IPS-20b (cell line): ENCODE results near the gene NPHP3.
A peak's percentile ranks its signal among the peaks of the same experiment; 100 is the strongest.
"Not testable (repeated sequence)": the region's sequence is repeated elsewhere in the genome, so short reads cannot be mapped to it uniquely, and the experiment has no call there.

Experiments used
- H3K27ac ChIP-seq: one replicate; pipeline ENCODE4 v1.5.1; 2013; ENCODE audit warnings: low read length
- H3K27me3 ChIP-seq: 2 replicates; pipeline ENCODE4 v1.6.1; 2013; ENCODE audit warnings: mild to moderate bottlenecking, low read length, inconsistent platforms; ENCODE audit not compliant: insufficient read depth
- H3K36me3 ChIP-seq: 2 replicates; pipeline ENCODE4 v1.6.1; 2013; ENCODE audit warnings: low read depth, mild to moderate bottlenecking, inconsistent platforms, low read length, moderate library complexity; ENCODE audit not compliant: insufficient read depth
- H3K4me1 ChIP-seq: 2 replicates; pipeline ENCODE4 v1.6.1; 2013; ENCODE audit warnings: mild to moderate bottlenecking, control low read depth, inconsistent platforms, low read length, moderate library complexity; ENCODE audit not compliant: insufficient read depth
- H3K4me3 ChIP-seq: 2 replicates; pipeline ENCODE4 v1.5.1; 2013; ENCODE audit warnings: mild to moderate bottlenecking, low read length, inconsistent platforms
- H3K9ac ChIP-seq: 2 replicates; pipeline ENCODE4 v1.6.1; 2013; ENCODE audit warnings: low read depth, mild to moderate bottlenecking, inconsistent platforms, low read length, moderate library complexity
- H3K9me3 ChIP-seq: 2 replicates; pipeline ENCODE4 v1.6.1; 2013; ENCODE audit warnings: mild to moderate bottlenecking, low read depth, low read length, inconsistent platforms; ENCODE audit not compliant: insufficient read depth

The NPHP3 gene

DNA sequence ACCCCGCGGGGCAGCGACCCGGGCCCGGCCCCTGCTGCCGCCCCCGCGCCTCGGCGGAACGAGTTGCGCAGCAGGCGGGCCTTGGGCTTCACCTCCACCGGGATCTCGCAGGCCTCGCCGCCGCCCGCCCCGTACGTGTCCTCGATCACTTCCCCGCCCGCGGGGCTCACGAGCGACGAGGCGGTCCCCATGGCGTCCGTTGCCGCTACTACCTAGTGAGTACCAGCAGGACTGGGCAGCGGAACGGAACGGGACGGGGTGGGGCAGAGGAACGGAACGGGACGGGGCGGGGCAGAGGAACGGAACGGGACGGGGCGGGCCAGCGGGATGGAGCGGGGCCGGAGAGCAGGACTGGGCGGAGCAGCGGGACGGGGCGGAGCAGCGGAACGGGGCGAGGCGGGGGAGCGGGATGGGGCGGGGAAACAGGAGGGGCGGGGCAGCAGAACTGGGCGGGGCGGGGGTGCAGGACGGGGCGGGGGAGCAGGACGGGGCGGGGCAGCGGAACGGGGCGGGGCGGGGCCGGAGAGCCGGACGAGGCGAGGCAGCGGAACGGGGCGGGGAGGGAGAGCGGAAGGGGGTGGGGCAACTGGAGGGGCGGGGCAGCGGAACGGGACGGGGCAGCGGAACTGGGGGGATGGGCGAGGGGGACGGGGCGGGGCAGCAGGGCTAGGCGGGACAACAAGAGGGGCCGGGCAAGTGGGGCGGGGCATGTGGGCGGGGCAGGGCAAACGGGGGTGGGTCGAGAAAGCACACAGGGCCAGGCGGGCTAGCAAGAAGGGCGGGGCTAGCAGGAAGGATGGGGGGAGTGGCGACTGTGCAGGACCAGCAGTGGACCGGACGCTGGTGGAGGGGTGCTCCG, at the start of gene NPHP3:
TSS of gene NPHP3 (minus strand) at position 245 of the 859 bp plus-strand sequence. CDS start at position 191, 54 bp downstream.
- H3K27ac ChIP-seq = peak within 1 kb of the TSS; percentile 31
- no peaks in the 10 kb centered on the region for H3K9me3 ChIP-seq
- peak within 1 kb of the TSS; percentile 89; the same call in 1 of the 2 replicates for H3K9ac ChIP-seq
- H3K4me3 ChIP-seq = peak within 1 kb of the TSS; percentile 86
- H3K4me1 ChIP-seq = peaks cover 10% of the 10 kb centered on the region; the same call in 1 of the 2 replicates
- peaks cover 12% of the 10 kb centered on the region for H3K36me3 ChIP-seq
- H3K27me3 ChIP-seq = no peaks in the 10 kb centered on the region

DNA sequence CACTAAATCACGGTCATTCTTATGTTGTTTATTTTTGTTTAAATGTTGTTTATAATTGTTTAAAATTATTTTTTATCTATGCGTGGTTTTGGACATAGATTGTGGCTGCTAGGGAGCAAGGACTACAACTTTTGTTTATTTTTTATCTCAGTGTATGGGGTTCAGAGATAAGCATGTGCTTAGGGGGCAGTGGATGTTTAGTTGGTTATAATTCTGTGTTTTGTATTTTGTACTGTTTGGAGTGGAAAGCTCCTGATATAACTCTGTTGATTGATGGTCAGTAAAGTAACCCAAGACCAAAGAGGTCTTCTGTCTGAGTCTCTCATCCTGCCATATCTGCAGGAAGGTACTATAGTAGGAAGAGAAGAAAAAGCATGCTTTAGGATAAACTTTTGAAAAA, 36.5 kb upstream of the NPHP3 start:
- Histone ChIP-seq H3K27ac (no peak overlapping the region), H3K9ac (no peak overlapping the region), H3K4me1 (no peaks in the 10 kb centered on the region), H3K36me3 (no peaks in the 10 kb centered on the region), H3K27me3 (no peaks in the 10 kb centered on the region), H3K4me3 (no peak overlapping the region), H3K9me3 (no peaks in the 10 kb centered on the region)

DNA sequence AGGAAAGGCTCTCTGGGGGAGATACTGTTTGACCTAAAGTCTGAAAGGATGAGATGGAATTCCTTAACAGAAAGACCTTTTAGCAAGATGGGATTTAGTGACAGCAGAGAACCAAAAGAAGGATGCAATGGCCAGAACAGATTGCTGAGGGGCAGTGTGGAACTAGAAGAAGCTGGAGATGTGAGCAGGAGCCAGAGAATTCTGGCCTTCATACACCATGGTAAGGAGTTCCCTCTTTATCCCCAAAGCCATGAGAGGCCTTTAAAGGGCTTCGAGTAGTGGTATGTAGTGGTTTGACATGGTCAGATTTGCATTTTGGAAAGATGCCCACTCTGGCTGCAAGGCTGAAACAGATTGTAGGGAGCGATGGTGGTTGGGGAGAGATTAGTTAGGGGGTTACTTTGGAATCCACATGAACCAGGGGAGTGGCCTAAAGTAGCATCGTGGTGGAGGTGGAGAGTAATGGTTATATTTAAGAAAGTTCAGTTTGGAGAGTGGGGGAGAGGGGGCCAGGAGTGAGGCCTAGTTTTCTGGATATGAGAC, 34.0 kb upstream of the NPHP3 start:
- H3K4me3 ChIP-seq = no peak overlapping the region
- H3K27ac ChIP-seq = no peak overlapping the region
- H3K9me3 ChIP-seq = no peaks in the 10 kb centered on the region
- H3K27me3 ChIP-seq = no peaks in the 10 kb centered on the region
- H3K4me1 ChIP-seq = no peaks in the 10 kb centered on the region
- no peaks in the 10 kb centered on the region for H3K36me3 ChIP-seq
- no peak overlapping the region for H3K9ac ChIP-seq

GRCh38 chr3:132753946-132754345, 31.7 kb upstream of the NPHP3 start:
- no peak overlapping the region for H3K9ac ChIP-seq
- no peaks in the 10 kb centered on the region for H3K4me1 ChIP-seq
- H3K27ac ChIP-seq = no peak overlapping the region
- no peaks in the 10 kb centered on the region for H3K36me3 ChIP-seq
- H3K9me3 ChIP-seq = no peaks in the 10 kb centered on the region
- no peaks in the 10 kb centered on the region for H3K27me3 ChIP-seq
- no peak overlapping the region for H3K4me3 ChIP-seq

- Histone ChIP-seq H3K27me3 (no peaks in the 10 kb centered on the region), H3K9ac (no peak overlapping the region), H3K36me3 (no peaks in the 10 kb centered on the region), H3K4me3 (no peak overlapping the region), H3K4me1 (no peaks in the 10 kb centered on the region), H3K27ac (no peak overlapping the region), H3K9me3 (no peaks in the 10 kb centered on the region)
These were observed 27.6 kb upstream of the NPHP3 start for GRCh38 chr3:132749786-132750185.

DNA sequence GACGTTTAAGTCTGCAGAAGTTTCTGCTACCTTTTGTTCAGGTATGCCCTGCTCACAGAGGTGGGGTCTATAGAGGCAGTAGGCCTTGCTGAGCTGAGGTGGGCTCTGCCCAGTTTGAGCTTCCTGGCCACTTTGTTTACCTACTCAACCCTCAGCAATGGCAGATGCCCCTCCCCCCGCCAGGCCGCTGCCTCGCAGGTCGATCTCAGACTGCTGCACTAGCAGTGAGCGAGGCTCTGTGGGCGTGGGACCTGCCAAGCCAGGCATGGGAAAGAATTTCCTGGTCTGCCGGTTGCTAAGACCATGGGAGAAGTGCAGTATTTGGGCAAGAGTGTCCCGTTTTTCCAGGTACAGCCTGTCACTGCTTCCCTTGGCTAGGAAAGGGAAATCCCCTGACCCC, 24.5 kb upstream of the NPHP3 start:
- H3K27ac ChIP-seq, H3K9ac ChIP-seq, H3K27me3 ChIP-seq, H3K36me3 ChIP-seq, H3K4me3 ChIP-seq, H3K9me3 ChIP-seq, H3K4me1 ChIP-seq: not testable (repeated sequence)

GRCh38 chr3:132738314-132738713, 16.1 kb upstream of the NPHP3 start:
- Histone ChIP-seq H3K27ac (no peak overlapping the region), H3K27me3 (no peaks in the 10 kb centered on the region), H3K9ac (no peak overlapping the region), H3K4me1 (no peaks in the 10 kb centered on the region), H3K4me3 (no peak overlapping the region), H3K9me3 (no peaks in the 10 kb centered on the region), H3K36me3 (no peaks in the 10 kb centered on the region)

DNA sequence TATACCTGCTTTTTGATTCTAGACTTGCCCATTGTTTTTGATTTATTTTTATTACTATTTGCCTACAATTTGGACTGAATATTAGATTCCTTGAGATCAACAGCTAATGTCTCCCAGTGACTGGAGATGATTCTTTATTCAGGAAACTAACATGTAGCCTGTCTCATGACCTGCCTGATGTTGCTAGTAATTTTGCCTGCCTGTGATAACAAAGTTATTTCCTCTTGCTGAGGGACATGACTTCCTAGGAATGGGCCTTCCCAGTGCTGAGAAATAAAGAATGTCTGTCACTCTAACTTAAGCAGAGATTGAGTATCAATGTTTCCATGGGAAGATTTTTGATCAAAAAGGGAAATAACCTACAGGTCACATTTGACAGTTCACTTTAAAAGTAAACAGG, 13.4 kb upstream of the NPHP3 start:
- no peak overlapping the region for H3K4me3 ChIP-seq
- no peaks in the 10 kb centered on the region for H3K36me3 ChIP-seq
- H3K27me3 ChIP-seq = no peaks in the 10 kb centered on the region

GRCh38 chr3:132730891-132731580, 8.8 kb upstream of the NPHP3 start:
- Histone ChIP-seq H3K9ac (no peak overlapping the region), H3K27ac (no peak overlapping the region), H3K4me3 (no peak overlapping the region), H3K27me3 (no peaks in the 10 kb centered on the region), H3K4me1 (no peaks in the 10 kb centered on the region), H3K9me3 (no peaks in the 10 kb centered on the region), H3K36me3 (no peaks in the 10 kb centered on the region)

More for the DNA sequence above, 13.4 kb upstream of the NPHP3 start:
- H3K9ac ChIP-seq = no peak overlapping the region
- no peaks in the 10 kb centered on the region for H3K9me3 ChIP-seq
- H3K4me1 ChIP-seq = no peaks in the 10 kb centered on the region
- H3K27ac ChIP-seq = no peak overlapping the region

DNA sequence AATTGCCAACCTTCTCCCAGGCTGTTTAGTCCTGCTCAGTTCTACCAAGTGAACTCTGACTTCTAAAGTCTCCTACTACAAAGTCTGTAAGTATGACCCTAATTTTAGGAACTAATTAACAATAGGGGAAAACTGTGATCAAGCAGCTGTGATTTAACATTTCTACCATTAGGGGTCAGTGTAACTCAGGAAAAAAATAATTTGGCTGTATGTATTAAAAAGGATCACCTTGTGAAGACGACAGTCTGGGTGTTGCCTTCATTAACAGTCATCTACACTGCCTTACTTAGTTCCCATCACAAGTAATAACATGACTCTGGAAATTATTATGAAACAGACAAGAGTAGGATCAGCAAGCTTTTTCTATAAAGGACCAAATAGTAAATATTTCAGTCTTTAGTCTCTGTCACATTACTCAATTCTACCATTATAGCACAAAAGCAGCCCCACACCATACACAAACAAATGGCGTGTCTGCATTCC, 4.2 kb upstream of the NPHP3 start:
- no peaks in the 10 kb centered on the region for H3K27me3 ChIP-seq
- H3K9me3 ChIP-seq = no peaks in the 10 kb centered on the region
- H3K36me3 ChIP-seq = no peaks in the 10 kb centered on the region
- no peak overlapping the region for H3K27ac ChIP-seq
- H3K4me1 ChIP-seq = peaks cover 6% of the 10 kb centered on the region; the same call in 1 of the 2 replicates
- no peak overlapping the region for H3K9ac ChIP-seq
- no peak overlapping the region for H3K4me3 ChIP-seq

GRCh38 chr3:132723024-132723950, 1.1 kb upstream of the NPHP3 start:
- no peaks in the 10 kb centered on the region for H3K9me3 ChIP-seq
- peaks cover 10% of the 10 kb centered on the region; the same call in 1 of the 2 replicates for H3K4me1 ChIP-seq
- peaks cover 6% of the 10 kb centered on the region for H3K36me3 ChIP-seq
- peak overlapping the region; percentile 86 for H3K4me3 ChIP-seq
- no peak overlapping the region for H3K27ac ChIP-seq
- no peaks in the 10 kb centered on the region for H3K27me3 ChIP-seq
- H3K9ac ChIP-seq = peak overlapping the region; percentile 89; the same call in 1 of the 2 replicates
